Smooth muscle cell of the brain vasculature (primary cell): Measurements from ENCODE around the gene MYO18B.

ENCODE experiments used
- DNase-seq: peaks from one replicate; pipeline ENCODE4 v3.0.0-alpha.2; 2012; ENCODE audit warnings: low read depth, low spot score

Gene MYO18B

DNA sequence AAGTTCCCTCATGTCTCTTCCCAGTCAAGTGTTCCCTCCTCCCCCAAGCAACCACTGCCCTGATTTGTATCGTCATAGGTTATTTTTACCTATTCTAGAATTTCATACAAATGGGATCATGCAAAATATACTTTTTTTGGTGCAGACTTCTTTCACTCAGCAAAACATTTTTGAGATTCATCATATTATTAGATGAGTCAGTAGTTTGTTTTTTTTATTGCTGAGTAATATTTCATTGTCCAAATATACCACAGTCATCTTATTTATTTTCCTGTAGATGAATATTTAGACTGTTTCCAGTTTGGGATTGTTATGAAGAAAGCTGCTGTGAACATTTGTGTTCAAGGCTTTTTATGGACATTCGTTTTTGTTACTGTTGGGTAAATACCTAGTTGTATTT is 301.0 kb downstream of the MYO18B start:
- no peak for DNase-seq

DNA sequence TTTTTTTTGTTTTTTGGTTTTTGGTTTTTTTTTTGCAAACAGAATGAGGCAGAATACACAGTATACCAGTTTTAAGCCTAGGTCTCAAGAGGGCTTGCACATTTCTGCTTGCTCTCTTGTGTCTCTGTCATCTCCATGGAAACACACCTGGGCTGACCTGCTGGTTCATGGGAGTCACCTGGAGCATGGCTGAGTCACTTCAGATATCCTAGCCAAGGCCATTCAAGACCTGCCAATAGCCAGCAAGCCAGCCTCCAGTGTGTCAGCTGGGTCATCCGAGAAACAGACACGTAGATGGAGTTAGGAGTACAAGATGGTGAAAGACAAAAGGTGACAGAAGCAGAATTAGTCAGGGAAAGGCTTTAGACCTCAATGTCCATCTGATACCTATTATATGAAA is 303.1 kb downstream of the MYO18B start:
- DNase-seq: no peak

DNA sequence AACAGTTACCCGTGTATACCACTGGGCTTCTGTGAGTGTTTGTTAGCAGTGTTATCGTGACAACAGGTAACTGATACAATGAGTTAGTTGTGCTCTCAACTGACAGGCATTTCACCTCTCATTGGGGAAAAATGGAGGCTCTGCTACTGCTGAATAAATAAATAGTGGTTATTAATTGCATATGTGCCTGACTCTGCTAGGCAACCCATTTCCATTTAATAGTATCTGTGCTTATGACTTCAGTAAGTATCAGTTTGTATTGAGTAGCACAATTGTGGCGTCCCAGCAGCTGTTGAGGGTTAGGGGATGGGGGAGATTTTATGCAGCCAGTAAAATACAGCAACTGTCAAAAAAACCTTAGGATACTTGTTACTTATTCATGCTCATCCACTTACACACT is 303.9 kb downstream of the MYO18B start:
- no peak for DNase-seq

DNA sequence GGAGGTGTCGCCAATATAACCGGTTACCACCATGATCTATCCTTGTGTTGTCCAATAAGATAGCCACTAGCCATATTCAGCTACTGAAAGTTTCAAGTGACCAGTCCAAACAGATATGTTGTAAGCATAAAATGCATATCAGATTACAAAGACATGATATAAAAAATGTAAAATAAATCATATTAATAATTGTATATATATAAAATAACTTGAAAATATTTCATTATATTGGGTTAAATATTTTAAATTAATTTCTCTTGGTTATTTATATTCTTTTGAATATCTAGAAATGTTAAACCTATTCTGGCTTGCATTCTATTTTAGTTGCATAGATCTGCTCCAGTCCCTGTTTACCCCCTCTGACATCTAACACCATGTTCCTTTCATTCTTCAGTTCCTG is 305.5 kb downstream of the MYO18B start:
- DNase-seq: no peak

DNA sequence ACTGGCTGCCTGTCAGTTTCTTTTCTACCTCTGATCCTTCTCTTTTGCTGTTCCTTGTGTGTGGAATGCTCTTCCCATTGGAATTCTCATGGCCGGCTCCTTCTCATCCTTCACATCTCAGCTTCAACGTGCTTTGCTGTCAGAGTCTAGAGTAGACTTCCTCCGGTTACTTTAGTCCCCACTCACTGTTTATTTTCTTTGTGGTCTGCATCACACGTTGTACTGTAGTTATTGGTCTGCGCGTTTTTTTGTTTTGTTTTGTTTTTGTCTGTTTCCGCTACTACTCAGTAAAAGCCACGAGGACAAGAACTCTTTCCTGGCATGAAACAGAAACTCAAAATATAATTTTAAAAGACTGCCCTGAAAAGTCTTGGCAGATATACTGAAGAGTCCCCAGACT is 305.9 kb downstream of the MYO18B start:
- no peak for DNase-seq

DNA sequence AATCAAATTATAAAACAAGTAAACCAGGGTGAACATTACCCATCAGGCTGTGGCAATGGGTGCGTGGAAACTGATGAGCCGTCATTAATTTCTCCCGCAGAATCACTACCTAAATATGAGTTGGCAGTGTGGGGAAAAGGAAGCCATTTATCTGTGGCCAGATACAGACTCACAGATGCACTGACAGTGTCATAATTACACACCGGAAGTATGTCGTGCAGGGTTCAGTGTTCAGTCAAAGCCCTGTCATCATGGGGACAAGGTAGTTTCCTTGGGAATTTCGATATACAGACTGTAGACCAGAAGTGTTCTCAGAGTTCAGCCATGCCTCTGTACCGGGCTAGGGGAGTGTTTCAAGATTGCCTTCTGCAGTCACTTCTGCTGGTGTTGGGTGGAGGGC is 308.1 kb downstream of the MYO18B start:
- DNase-seq: no peak

DNA sequence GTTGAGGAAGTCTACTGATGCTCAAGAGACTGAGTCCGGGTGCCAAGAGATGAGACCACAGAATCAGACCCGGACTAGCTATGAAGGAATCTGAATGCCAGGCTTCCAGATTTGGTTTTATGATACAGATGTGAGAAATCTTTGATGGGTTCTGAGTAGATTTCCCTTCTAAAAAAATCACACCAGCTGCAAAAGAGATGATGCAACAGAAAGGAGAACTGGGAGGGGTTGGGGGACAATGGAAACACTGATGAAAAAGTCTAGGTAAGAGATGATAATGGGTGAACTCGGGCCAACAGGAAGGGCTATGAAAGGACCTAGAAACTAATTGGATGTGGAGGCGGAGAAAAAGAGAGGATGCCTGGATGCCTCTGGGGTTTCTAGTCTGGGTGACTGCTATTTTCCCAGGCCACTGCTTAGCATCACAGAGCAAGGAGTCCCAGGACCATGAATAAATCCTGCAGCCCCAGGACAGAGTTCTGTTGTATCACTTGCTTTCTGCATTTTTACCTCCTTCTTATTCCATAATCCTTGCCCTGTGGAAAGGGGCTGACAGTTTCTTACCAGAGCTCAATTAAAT is 311.8 kb downstream of the MYO18B start:
- DNase-seq: no peak

DNA sequence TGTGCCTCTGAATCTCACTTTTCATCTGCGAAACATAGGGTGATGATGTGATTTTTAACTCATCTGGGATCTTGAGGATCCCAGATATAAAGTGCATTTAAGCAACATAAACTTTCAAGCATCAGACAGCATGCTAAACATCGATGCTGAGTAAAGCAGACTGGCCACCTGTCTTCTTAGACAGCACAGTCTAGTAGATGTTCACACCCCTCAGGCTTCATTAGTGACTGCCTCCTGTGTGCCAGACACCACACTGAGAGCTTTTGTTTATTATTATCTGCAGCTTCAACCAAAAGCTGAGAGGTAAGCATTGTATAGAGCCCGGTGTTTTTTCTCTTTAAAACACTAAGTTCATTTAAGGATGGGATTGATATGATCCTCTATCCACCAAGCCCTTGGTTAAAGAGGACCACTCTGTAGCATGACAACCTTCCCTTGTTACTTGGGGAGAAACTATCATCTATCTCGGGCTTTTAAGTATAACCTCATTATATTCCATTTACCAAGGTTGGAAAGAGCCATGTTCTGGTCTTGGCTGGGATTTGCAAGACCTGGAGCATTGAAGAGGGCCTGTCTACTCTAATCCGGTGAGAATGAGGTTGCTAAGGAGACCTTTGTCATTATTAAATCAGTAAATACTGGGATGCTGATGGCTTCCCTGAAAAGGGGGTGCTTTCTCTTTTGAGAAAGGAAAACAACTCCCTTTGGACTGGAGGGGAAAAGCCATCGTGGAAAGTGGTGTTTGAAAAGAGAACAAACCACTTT is 313.0 kb downstream of the MYO18B start:
- no peak for DNase-seq

DNA sequence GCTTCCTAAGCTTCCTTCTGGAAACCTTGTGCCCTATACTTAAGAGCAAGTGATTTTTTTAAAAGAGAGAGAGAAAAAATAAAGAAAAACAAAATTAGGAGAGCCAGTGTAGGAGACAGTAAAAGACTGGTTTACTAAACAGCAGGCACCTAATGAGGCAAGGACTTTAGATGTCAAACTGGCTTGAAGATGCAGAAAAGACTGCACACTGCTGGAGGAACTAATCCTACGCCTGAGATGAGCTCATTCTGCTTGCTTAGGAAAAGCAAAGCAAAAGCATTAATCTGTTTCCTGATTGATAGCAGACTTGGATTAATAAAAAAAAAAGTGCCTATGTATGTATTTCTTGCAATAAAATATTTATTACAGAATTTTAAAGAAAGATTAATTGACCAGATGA is 313.7 kb downstream of the MYO18B start:
- no peak for DNase-seq

DNA sequence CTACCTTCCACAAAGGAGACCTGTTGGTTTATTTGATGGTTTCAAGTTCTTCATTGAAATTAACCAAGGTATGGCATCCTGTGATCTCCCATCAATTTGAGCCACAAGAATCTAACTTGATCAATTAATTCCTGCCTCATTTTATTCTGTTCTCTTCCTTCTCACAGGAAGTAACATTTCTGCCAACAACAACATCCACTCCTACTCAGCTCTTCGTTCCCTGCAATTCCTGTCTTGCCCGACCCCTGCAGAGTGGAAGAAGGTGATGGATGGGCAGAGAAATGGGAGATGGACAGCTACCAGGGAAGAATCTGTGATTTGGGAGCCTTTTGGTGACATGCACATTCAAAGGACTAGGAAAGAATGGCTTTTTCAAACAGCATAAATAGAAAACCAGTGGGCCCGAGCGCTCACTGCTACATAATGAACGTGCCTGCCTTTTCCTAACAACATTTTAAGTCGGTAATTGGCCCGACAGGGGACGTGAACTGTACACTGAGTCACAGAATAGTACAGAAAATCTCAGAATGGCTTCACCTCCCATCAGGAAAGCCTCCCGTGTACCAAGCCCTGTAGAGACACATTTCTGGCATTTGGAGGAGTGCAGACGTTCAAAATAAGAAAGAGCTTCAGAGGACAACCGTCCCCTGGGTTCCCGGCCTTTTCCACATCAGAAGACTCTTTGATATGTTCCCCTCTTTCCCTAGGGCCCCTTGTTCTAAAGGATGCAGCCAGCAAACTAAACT is 314.6 kb downstream of the MYO18B start:
- DNase-seq: no peak

DNA sequence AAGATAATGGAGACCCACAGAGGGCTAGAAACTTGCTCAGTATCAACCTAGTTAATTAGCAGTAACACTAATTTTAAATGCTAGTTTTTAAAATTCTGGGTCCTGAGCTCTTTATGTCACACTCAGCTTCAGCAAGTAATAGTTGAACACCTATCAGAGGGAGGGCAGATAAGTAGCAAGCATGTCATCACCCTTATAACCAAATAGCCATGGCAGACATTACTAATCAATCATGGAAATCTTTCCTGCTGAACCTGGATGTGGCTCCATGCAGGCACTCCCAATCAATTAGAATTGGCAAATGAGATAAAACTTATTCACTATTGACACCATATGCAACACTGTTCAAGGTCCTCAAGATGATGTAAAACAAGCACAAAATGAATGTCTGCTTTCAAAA is 315.7 kb downstream of the MYO18B start:
- no peak for DNase-seq

DNA sequence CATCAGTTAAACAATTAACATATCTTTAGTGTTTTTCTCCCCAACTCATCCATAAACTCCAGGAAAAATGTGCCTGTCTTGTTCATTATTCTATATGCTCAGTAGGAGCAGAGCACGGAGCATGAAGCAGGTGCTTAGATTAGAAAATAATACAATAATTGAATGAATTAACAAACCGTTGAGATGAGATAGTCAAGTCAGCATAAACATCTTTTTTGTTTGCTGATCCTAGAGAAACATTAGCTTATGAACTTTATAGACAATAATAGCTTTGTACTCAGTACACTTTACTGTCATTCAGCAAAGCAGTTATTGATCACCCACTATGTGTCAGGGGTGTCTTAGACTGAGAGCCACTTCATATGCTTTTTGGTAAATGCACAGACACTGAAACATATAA is 322.1 kb downstream of the MYO18B start:
- no peak for DNase-seq

DNA sequence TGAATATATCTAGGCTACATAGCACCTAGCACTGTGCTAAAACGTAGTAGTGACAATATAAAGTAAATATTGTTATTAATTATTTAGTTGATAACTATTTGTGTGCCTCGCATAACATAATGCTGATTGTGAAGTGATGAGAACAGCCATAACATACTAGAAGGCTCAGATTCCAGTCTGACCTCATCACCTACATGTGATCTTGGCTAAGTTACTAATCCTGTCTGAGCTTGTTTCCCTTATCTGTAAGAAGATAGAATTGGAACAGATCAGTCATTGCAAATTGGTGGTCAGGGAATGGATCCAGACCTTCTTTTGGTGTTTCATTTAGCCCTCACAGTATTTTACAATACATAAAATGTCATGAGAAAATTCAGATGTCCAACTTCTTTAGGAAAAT is 323.9 kb downstream of the MYO18B start:
- no peak for DNase-seq

DNA sequence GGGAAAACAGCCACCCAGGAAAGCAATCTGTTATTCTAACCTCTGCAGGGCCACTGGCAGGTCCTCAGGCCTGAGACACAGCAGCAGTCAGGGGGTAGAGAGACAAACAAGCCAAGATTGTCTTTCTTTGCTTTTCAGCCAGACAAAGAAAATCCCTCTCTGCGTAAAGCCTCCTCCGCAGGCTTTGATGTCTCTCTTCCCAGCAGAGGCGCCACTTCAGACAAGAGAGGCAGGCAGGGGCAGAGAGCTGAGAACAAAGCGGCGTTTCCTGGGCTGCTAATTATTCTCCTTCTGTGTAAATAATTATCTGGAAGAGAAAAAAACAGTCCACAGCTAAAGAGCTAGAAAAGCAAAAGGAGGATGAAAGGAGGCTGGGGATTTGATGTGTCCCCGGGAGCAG is 324.5 kb downstream of the MYO18B start:
- DNase-seq: no peak

DNA sequence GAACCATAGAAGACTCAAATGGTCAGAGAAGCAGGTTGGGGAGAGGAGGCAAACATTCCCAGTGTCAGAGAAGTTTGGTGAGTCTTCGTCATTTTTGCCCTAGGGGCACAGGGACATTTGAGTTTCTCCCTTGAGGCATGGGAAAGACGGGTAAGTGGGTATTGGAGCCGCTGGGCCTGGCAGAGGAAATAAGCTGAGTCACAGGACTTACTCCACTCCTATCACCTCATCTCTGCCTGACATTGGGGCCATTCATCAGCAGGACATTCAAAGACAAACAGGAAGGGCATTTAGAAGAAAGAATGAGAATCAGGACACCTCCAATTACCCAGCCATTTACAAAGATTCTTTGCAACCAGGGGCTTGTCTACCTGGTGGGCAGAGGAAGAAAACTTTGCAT is 326.6 kb downstream of the MYO18B start:
- no peak for DNase-seq

DNA sequence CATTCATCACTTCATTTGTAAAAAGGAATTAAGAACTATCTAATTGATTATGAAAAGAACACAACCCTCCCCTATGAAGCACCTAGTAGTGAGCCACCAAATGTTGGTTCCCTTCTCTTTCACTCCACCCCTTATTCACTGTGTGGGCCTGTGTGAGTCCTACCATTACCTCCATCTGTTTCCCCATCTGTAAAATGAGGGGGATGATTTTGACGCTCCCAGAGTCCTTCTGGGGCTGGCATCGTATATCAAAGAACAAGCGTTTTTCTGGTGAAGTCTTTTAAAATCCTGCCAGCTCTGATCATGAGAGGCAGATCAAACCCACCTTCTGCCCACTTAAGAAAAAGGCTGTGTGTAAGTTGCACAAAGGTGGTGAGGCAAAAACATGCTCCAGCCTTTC is 330.6 kb downstream of the MYO18B start:
- no peak for DNase-seq

DNA sequence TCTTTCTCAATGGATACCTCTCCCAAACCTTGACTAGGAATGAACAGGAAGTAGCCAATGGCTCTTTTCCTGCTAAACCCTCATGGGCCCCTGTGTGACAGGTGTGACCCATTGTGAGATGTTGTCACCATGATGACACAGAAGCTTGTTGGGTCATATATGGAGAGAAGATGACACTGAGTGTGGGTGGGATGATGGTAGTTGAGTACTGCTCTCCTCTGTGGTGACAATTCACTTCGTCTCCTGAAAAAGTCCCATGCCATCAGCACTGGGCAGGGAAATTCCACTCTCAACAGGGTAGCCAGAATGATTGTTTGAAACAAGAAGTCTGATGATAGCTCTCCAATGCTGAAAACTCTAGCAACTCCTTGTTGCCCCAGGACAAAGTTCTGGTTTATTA is 333.3 kb downstream of the MYO18B start:
- no peak for DNase-seq

DNA sequence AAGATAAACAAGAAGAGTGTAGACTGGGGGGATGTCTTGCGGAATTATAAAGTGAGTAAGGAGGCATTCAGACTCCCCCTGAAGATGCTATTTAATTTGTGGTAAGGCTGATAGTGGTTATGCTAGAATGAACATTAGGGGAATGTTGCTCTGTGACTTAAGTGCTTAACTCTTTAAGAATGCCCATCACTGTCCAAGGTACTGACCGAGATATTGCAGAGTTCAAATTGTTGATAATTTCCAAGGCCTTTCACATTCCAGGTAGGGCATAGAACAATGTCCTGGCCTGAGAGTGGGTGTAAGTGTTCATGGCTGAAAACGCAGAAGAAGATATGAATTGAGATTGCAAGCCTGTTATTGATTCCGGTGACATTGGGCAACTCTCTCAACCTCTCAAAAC is 337.0 kb downstream of the MYO18B start:
- DNase-seq: no peak
